ENCODE data around the gene CNKSR1.

The CNKSR1 gene

GRCh38 chr1:26153966-26154532 is 23.2 kb upstream of the CNKSR1 start:
- Histone ChIP-seq H3K23ac (ENCODE audit: low read length in 2 of 2) (no peak overlapping the region), H3K27me3 (ENCODE audit: control insufficient read depth in 1 of 2, insufficient read depth in 1 of 2, low read length in 2 of 2) (peaks cover 70 to 83% of the 10 kb centered on the region in 2 experiments), H3K36me3 (ENCODE audit: control insufficient read depth in 1 of 2, insufficient read depth in 2 of 2, low read depth in 1 of 2, low read length in 2 of 2) (no peaks in the 10 kb centered on the region), H3K27ac (ENCODE audit: low read length, poor library complexity, severe bottlenecking) (no peak overlapping the region), H3K9ac (ENCODE audit: low read length) (no peak overlapping the region), H3K4me3 (ENCODE audit: insufficient read depth in 1 of 2, low read depth in 1 of 2, low read length in 2 of 2) (no peak overlapping the region), H4K8ac (ENCODE audit: low read length) (no peak overlapping the region), H3K79me1 (replicated peaks; ENCODE audit: low read length, poor library complexity, severe bottlenecking) (no peaks in the 10 kb centered on the region), H2AK5ac (ENCODE audit: low read length, severe bottlenecking) (no peak overlapping the region), H2BK15ac (ENCODE audit: low read depth, poor library complexity, severe bottlenecking) (no peak overlapping the region), H3K4me1 (ENCODE audit: control insufficient read depth, insufficient read depth, low read depth, low read length) (peaks cover 5% of the 10 kb centered on the region), H3K18ac (ENCODE audit: low read depth in 1 of 2, low read length in 2 of 2) (no peak overlapping the region), H4K91ac (ENCODE audit: low read length) (no peak overlapping the region), H3K4me2 (ENCODE audit: low read length, poor library complexity, severe bottlenecking) (no peak overlapping the region), H3K9me3 (ENCODE audit: control insufficient read depth, low read length) (no peaks in the 10 kb centered on the region), H2AFZ (ENCODE audit: low read depth, low read length) (no peak overlapping the region), H2BK5ac (ENCODE audit: low read depth, low read length, poor library complexity, severe bottlenecking) (no peak overlapping the region), H2BK120ac (ENCODE audit: low read depth, low read length) (no peak overlapping the region), H2BK12ac (ENCODE audit: low read length in 2 of 2) (no peak overlapping the region), H3K14ac (ENCODE audit: low read length in 2 of 2) (no peak overlapping the region), H3K4ac (ENCODE audit: low read depth in 1 of 2, low read length in 2 of 2) (no peak overlapping the region)
- no peak for DNase-seq
- WGBS: 76% methylated on average over 3 of the region's 5 CpGs

DNA sequence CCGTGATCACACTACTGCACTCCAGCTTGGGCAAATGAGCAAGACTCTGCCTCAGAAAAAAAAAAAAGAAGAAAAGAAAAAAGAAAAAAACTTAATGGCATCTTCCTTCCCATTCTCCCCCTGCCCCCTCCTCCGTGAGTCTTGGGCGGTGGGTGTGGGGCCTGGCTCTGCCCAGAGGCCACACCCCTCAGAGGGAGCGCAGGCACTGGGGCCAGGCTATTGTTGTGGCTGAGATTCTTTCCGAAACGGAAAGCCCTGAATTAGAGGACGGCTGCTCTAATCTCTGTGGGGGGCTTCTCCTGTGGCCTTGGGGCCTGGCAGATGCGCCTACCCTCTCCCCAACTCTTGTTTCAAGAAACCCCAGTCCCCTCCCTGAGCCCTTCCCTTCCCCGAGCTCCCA is 22.5 kb upstream of the CNKSR1 start:
- Histone ChIP-seq H3K4me3 (ENCODE audit: insufficient read depth in 1 of 2, low read depth in 1 of 2, low read length in 2 of 2) (no peak overlapping the region), H3K9me3 (ENCODE audit: control insufficient read depth, low read length) (no peaks in the 10 kb centered on the region), H2BK15ac (ENCODE audit: low read depth, poor library complexity, severe bottlenecking) (no peak overlapping the region), H2BK5ac (ENCODE audit: low read depth, low read length, poor library complexity, severe bottlenecking) (no peak overlapping the region), H3K27me3 (ENCODE audit: control insufficient read depth in 1 of 2, insufficient read depth in 1 of 2, low read length in 2 of 2) (peaks cover 72 to 84% of the 10 kb centered on the region in 2 experiments), H3K79me1 (replicated peaks; ENCODE audit: low read length, poor library complexity, severe bottlenecking) (no peaks in the 10 kb centered on the region), H3K9ac (ENCODE audit: low read length) (no peak overlapping the region), H3K4me1 (ENCODE audit: control insufficient read depth, insufficient read depth, low read depth, low read length) (peaks cover 5% of the 10 kb centered on the region), H3K36me3 (ENCODE audit: control insufficient read depth in 1 of 2, insufficient read depth in 2 of 2, low read depth in 1 of 2, low read length in 2 of 2) (no peaks in the 10 kb centered on the region), H2AK5ac (ENCODE audit: low read length, severe bottlenecking) (no peak overlapping the region), H3K27ac (ENCODE audit: low read length, poor library complexity, severe bottlenecking) (no peak overlapping the region), H2BK12ac (ENCODE audit: low read length in 2 of 2) (no peak overlapping the region), H3K18ac (ENCODE audit: low read depth in 1 of 2, low read length in 2 of 2) (no peak overlapping the region), H3K14ac (ENCODE audit: low read length in 2 of 2) (no peak overlapping the region), H4K8ac (ENCODE audit: low read length) (no peak overlapping the region), H3K4ac (ENCODE audit: low read depth in 1 of 2, low read length in 2 of 2) (no peak overlapping the region), H2BK120ac (ENCODE audit: low read depth, low read length) (no peak overlapping the region), H4K91ac (ENCODE audit: low read length) (no peak overlapping the region), H3K23ac (ENCODE audit: low read length in 2 of 2) (no peak overlapping the region), H3K4me2 (ENCODE audit: low read length, poor library complexity, severe bottlenecking) (no peak overlapping the region), H2AFZ (ENCODE audit: low read depth, low read length) (no peak overlapping the region)
- WGBS: 44% methylated on average over 8 of the region's 9 CpGs
- no peak for DNase-seq

GRCh38 chr1:26155370-26156284 is 21.7 kb upstream of the CNKSR1 start:
- Histone ChIP-seq H3K4me1 (ENCODE audit: control insufficient read depth, insufficient read depth, low read depth, low read length) (peaks cover 5% of the 10 kb centered on the region), H3K27me3 (ENCODE audit: control insufficient read depth in 1 of 2, insufficient read depth in 1 of 2, low read length in 2 of 2) (peaks cover 69 to 81% of the 10 kb centered on the region in 2 experiments), H3K9me3 (ENCODE audit: control insufficient read depth, low read length) (no peaks in the 10 kb centered on the region), H3K4me2 (ENCODE audit: low read length, poor library complexity, severe bottlenecking) (no peak overlapping the region), H3K14ac (ENCODE audit: low read length in 2 of 2) (no peak overlapping the region), H3K9ac (ENCODE audit: low read length) (no peak overlapping the region), H2AK5ac (ENCODE audit: low read length, severe bottlenecking) (no peak overlapping the region), H3K4ac (ENCODE audit: low read depth in 1 of 2, low read length in 2 of 2) (no peak overlapping the region), H2AFZ (ENCODE audit: low read depth, low read length) (no peak overlapping the region), H4K8ac (ENCODE audit: low read length) (no peak overlapping the region), H2BK120ac (ENCODE audit: low read depth, low read length) (no peak overlapping the region), H4K91ac (ENCODE audit: low read length) (no peak overlapping the region), H3K79me1 (replicated peaks; ENCODE audit: low read length, poor library complexity, severe bottlenecking) (no peaks in the 10 kb centered on the region), H2BK15ac (ENCODE audit: low read depth, poor library complexity, severe bottlenecking) (no peak overlapping the region), H2BK12ac (ENCODE audit: low read length in 2 of 2) (no peak overlapping the region), H2BK5ac (ENCODE audit: low read depth, low read length, poor library complexity, severe bottlenecking) (no peak overlapping the region), H3K36me3 (ENCODE audit: control insufficient read depth in 1 of 2, insufficient read depth in 2 of 2, low read depth in 1 of 2, low read length in 2 of 2) (no peaks in the 10 kb centered on the region), H3K4me3 (ENCODE audit: insufficient read depth in 1 of 2, low read depth in 1 of 2, low read length in 2 of 2) (no peak overlapping the region), H3K18ac (ENCODE audit: low read depth in 1 of 2, low read length in 2 of 2) (peak overlapping the region in 1 of 2 experiments; percentile 5), H3K27ac (ENCODE audit: low read length, poor library complexity, severe bottlenecking) (no peak overlapping the region), H3K23ac (ENCODE audit: low read length in 2 of 2) (no peak overlapping the region)
- DNase-seq: no peak
- WGBS: 35% methylated on average over 20 of the region's 21 CpGs

DNA sequence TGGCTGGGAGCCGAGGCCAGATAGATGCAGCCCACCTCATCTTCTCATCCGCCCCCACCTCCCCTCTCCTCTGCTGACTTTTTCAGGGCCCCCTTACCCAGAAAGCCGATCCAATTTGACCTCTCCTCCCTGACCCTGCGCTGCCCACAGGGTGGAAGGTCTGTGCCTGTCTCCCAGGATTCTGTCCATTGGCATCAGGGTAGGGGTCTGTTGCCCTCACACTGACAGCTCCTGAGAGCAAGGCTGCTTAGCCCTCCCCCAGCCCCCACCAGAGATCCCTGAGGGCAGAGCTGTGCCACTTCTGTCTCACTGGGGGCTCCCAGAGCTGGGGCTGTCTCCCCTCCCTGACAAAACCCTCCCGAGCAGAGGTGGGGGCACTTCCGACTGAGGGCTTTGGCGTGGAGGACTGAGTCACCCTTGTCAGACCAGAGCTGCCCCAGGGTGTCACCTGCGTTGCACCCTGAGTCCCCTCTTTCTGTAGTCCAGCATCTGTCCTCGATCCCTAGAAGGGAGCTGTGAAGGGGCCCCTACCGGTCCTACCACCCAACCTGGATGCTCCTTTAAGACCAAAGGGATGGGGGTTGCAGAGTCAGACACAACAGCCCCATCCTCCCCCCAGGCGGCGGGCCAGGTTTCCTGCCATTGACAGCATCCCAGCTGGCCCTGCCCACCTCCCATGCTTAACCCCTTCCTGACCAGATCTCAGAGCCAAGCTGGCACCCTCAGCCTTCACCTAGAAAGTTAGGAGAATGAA is 20.8 kb upstream of the CNKSR1 start:
- H3K4me2 ChIP-seq (ENCODE audit: low read length, poor library complexity, severe bottlenecking): no peak overlapping the region
- no peak overlapping the region for H2AFZ ChIP-seq (ENCODE audit: low read depth, low read length)
- H2BK12ac ChIP-seq (ENCODE audit: low read length in 2 of 2): no peak overlapping the region
- H3K9me3 ChIP-seq (ENCODE audit: control insufficient read depth, low read length): no peaks in the 10 kb centered on the region
- H3K27ac ChIP-seq (ENCODE audit: low read length, poor library complexity, severe bottlenecking): no peak overlapping the region
- peak overlapping the region; percentile 36 for H4K8ac ChIP-seq (ENCODE audit: low read length)
- H2BK120ac ChIP-seq (ENCODE audit: low read depth, low read length): no peak overlapping the region
- H3K18ac ChIP-seq (ENCODE audit: low read depth in 1 of 2, low read length in 2 of 2): peak overlapping the region in 1 of 2 experiments; percentile 5
- peak overlapping the region; percentile 73 for H2BK15ac ChIP-seq (ENCODE audit: low read depth, poor library complexity, severe bottlenecking)
- no peak overlapping the region for H4K91ac ChIP-seq (ENCODE audit: low read length)
- no peaks in the 10 kb centered on the region for H3K36me3 ChIP-seq (ENCODE audit: control insufficient read depth in 1 of 2, insufficient read depth in 2 of 2, low read depth in 1 of 2, low read length in 2 of 2)
- H3K14ac ChIP-seq (ENCODE audit: low read length in 2 of 2): no peak overlapping the region
- 14% methylated on average over 12 of the region's 12 CpGs for WGBS
- H3K4me3 ChIP-seq (ENCODE audit: insufficient read depth in 1 of 2, low read depth in 1 of 2, low read length in 2 of 2): no peak overlapping the region
- no peak for DNase-seq
- no peak overlapping the region for H2BK5ac ChIP-seq (ENCODE audit: low read depth, low read length, poor library complexity, severe bottlenecking)
- no peak overlapping the region for H3K4ac ChIP-seq (ENCODE audit: low read depth in 1 of 2, low read length in 2 of 2)
- no peak overlapping the region for H3K23ac ChIP-seq (ENCODE audit: low read length in 2 of 2)
- H3K27me3 ChIP-seq (ENCODE audit: control insufficient read depth in 1 of 2, insufficient read depth in 1 of 2, low read length in 2 of 2): peaks cover 73 to 82% of the 10 kb centered on the region in 2 experiments
- H3K4me1 ChIP-seq (ENCODE audit: control insufficient read depth, insufficient read depth, low read depth, low read length): peaks cover 10% of the 10 kb centered on the region
- no peaks in the 10 kb centered on the region for H3K79me1 ChIP-seq (replicated peaks; ENCODE audit: low read length, poor library complexity, severe bottlenecking)
- H2AK5ac ChIP-seq (ENCODE audit: low read length, severe bottlenecking): no peak overlapping the region
- H3K9ac ChIP-seq (ENCODE audit: low read length): no peak overlapping the region
